Progenitor cell of endocrine pancreas (in vitro differentiated cells): ENCODE data around the gene AGPAT2. TPM values are rescaled to one million over a fixed set of nuclear protein-coding genes. Genes with fewer than 3 reads are reported as not detected.
"Not testable (repeated sequence)": the region's sequence is repeated elsewhere in the genome, so short reads cannot be mapped to it uniquely, and the experiment has no call there.

Experiments
- DNase-seq: peaks from one replicate; pipeline ENCODE4 v3.0.0; 2021; ENCODE audit warnings: low spot score; ENCODE audit not compliant: unreplicated experiment
- H3K27ac Mint-ChIP-seq: 2 replicates; pipeline ENCODE4 v1.8.0; 2021; ENCODE audit warnings: mild to moderate bottlenecking, moderate library complexity, mixed read lengths
- H3K27me3 Mint-ChIP-seq: 2 replicates; pipeline ENCODE4 v1.8.0; 2021; ENCODE audit warnings: mixed read lengths
- H3K36me3 Mint-ChIP-seq: 2 replicates; pipeline ENCODE4 v1.8.0; 2022; ENCODE audit warnings: mixed read lengths; ENCODE audit not compliant: insufficient read depth
- H3K4me1 Mint-ChIP-seq: 2 replicates; pipeline ENCODE4 v1.8.0; 2021; ENCODE audit warnings: low read depth, mixed read lengths
- H3K4me3 Mint-ChIP-seq: 2 replicates; pipeline ENCODE4 v1.8.0; 2021; ENCODE audit warnings: low read depth, mild to moderate bottlenecking, moderate library complexity, mixed read lengths
- H3K9me3 Mint-ChIP-seq: 2 replicates; pipeline ENCODE4 v1.8.0; 2021; ENCODE audit warnings: low read depth, mixed read lengths
- total RNA-seq: library from RNA; stranded (reverse); gene quantifications from 2 replicates; pipeline ENCODE4 v1.2.1, GENCODE V29; 2021
- TF ChIP-seq, protein P1 (sequence below): fragments of 200-600 bp; sonication (generic); IDR thresholded peaks from one replicate; pipeline ENCODE4 v1.5.0; 2021; ENCODE audit warnings: antibody characterized with exemption, mild to moderate bottlenecking; ENCODE audit not compliant: unreplicated experiment

Gene AGPAT2
- total RNA-seq, 1 donor from 2014 or later: 28.0 TPM

DNA sequence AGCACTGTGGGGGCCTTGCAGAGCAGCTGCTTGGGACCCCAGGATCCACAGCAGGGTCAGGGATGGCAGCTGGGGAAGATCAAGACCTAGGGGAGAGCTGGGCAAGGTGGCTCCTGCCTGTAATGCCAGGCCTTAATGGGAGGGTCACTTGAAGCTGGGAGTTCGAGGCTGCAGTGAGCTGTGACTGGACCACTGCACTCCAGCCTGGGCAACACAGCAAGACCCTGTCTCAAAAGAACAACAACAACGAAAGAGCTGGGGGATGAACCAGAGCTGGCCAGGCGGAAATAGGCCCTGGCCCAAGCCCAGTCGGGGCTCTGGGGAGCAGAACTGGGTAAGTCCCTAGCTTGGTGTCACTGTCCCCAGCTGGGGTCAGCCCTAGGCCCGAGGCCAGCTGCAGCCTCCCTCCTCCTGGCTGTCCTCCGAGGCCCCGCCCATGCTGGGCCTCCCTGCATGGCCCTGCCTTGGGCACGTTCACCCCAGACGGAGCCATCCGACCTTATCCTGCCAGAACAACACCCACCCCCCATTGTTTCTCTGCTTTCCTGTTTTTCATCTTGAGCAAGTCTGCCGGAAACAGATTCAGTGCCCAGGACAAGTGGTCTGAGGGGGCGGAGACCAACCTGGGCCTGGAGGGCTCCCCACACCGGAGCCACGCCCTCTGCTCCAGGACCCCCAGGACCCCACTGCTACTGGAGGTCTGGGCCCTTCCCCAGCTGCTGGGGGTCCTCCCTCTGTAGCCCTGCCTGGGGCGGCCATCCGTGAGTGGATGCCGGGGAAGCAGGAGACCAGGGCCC, 27.0 kb upstream of the AGPAT2 start:
- no peak for DNase-seq
- Mint-ChIP-seq H3K27ac (peak overlapping the region; percentile 69), H3K27me3 (peaks cover 3% of the 10 kb centered on the region), H3K36me3 (peaks cover 5% of the 10 kb centered on the region), H3K4me1 (peaks cover 4% of the 10 kb centered on the region), H3K4me3 (peak overlapping the region; percentile 21), H3K9me3 (no peaks in the 10 kb centered on the region)
- TF ChIP-seq, protein P1, sequence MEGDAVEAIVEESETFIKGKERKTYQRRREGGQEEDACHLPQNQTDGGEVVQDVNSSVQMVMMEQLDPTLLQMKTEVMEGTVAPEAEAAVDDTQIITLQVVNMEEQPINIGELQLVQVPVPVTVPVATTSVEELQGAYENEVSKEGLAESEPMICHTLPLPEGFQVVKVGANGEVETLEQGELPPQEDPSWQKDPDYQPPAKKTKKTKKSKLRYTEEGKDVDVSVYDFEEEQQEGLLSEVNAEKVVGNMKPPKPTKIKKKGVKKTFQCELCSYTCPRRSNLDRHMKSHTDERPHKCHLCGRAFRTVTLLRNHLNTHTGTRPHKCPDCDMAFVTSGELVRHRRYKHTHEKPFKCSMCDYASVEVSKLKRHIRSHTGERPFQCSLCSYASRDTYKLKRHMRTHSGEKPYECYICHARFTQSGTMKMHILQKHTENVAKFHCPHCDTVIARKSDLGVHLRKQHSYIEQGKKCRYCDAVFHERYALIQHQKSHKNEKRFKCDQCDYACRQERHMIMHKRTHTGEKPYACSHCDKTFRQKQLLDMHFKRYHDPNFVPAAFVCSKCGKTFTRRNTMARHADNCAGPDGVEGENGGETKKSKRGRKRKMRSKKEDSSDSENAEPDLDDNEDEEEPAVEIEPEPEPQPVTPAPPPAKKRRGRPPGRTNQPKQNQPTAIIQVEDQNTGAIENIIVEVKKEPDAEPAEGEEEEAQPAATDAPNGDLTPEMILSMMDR: no peak

GRCh38 chr9:136713550-136713949, 26.3 kb upstream of the AGPAT2 start:
- Mint-ChIP-seq H3K4me3 (peak overlapping the region; percentile 67), H3K27me3 (peaks cover 3% of the 10 kb centered on the region), H3K27ac (peak overlapping the region; percentile 20), H3K4me1 (peaks cover 4% of the 10 kb centered on the region), H3K36me3 (peaks cover 5% of the 10 kb centered on the region), H3K9me3 (no peaks in the 10 kb centered on the region)
- DNase-seq: no peak
- TF ChIP-seq, protein P1: no peak

DNA sequence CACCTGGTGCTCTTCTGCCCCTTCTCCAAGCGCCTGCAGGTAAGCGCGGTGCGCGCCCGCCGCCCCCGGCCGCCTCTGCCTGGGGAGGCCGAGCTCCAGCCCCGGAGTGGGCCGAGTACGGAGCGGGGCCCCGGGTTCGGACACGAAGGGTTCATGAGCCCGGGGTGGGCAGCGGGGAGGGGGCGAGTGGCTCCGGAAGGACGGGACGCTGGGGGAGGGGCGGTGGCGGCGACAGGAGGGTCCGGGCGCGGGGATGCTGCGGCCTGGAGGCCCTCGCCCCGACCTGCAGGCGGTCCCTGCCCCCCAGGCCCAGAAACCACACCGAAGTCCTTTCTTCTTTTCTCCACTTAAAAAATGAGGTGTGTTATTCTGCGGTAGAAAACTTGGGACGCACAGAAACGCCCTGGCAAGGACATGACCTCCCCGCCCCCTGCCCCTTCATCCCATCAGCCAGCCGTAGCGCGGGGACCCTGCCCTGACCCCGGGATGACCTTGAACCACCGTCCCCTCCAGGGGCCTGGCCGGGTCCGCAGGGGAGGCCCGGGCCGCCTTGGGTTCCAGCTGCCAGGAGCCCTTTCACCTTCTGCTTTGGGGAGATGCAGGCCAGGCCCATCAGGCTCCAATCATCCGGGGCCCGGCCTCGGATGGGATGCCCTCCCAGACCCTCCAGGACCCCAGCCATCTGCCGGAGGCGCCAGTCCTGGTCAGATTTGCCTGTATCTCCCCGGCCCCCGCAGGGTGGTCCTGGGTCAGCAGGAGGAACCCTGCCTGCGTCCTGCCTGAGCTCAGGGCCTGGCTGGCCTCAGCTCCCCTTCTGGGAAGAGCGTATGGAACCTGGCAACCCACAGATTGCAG, 25.7 kb upstream of the AGPAT2 start:
- H3K27ac Mint-ChIP-seq: peak overlapping the region; percentile 20
- H3K4me1 Mint-ChIP-seq: peaks cover 4% of the 10 kb centered on the region
- peak; percentile 41 for DNase-seq

DNA sequence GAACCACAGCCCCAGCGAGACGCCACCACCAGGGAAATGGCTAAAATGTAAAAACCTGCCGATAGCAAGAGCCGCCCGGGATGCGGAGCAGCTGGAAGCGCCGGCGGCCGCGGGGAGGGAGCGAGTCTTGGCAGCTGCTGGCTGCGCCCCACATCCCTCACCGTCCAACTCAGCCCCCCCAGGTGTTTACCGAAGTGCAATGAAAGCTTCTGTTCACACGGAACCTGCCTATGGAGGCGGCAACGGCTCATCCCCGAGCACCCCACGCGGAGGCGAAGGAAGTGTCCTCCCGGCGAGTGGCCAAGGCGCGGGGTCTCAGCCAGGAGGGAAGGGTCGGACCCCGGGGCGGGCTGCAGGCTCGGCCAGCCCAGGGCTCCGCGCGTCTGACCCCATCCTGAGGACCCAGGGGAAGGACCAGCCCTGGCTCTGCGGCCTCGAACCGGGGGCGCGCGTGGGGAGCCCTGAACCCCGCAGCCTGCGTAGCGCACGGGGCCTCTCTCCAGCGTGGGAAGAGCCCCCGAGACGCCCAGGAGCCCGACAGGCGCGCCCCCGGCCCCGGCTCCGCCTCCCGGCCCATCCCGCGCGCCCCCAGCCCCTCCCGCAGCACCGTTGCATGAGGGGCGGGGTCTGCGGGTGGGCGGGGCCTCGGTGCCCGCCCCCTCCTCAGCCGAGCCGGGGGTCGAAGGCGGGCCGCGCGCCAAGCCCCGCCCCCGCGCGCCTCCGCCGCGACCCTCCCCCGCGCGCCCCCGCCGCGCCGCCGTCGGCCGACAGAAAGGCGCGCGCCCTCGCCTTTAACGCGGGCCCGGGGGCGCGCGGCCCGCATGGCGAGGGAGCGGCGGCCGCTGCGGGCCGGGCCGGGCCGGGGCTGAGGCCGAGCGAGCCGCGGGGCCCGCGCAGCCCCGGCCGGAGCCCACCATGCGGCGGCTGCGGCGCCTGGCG, 24.8 kb upstream of the AGPAT2 start, which contains the start of gene DIPK1B:
DIPK1B (plus strand) TSS at position 822 of the 939 bp plus-strand sequence; CDS start at position 916, 94 bp downstream.
- Mint-ChIP-seq H3K27me3 (peaks cover 10% of the 10 kb centered on the region), H3K4me1 (peaks cover 4% of the 10 kb centered on the region), H3K4me3 (peak within 1 kb of the TSS; percentile 71), H3K36me3 (peaks cover 5% of the 10 kb centered on the region), H3K9me3 (no peaks in the 10 kb centered on the region), H3K27ac (peak within 1 kb of the TSS; percentile 20)
- peak; percentile 53 for DNase-seq
- TF ChIP-seq, protein P1: peak; percentile 10

More for the DNA sequence above, 25.7 kb upstream of the AGPAT2 start:
- TF ChIP-seq, protein P1: no peak
- peaks cover 5% of the 10 kb centered on the region for H3K36me3 Mint-ChIP-seq
- H3K27me3 Mint-ChIP-seq: peaks cover 9% of the 10 kb centered on the region
- no peaks in the 10 kb centered on the region for H3K9me3 Mint-ChIP-seq
- peak overlapping the region; percentile 67 for H3K4me3 Mint-ChIP-seq

GRCh38 chr9:136711219-136711648, 24.0 kb upstream of the AGPAT2 start:
- H3K9me3 Mint-ChIP-seq, H3K36me3 Mint-ChIP-seq, H3K4me1 Mint-ChIP-seq, H3K27ac Mint-ChIP-seq, DNase-seq: not testable (repeated sequence)
- Mint-ChIP-seq H3K4me3 (peak overlapping the region; percentile 71), H3K27me3 (peaks cover 10% of the 10 kb centered on the region)
